K562 treated with DMSO at 1 percent for 4 hours (cell line): Measurements from ENCODE around the gene SIGLEC11. TPM values are rescaled to one million over a fixed set of nuclear protein-coding genes. Genes with fewer than 3 reads are reported as not detected.

Source experiments
- total RNA-seq: library from RNA; unstranded; fragments of 300-600 nt; gene quantifications from 2 replicates; pipeline ENCODE4 v1.2.3, GENCODE V29; 2022; ENCODE audit not compliant: insufficient read depth

SIGLEC11 gene
- not detected in 2 replicates for total RNA-seq

DNA sequence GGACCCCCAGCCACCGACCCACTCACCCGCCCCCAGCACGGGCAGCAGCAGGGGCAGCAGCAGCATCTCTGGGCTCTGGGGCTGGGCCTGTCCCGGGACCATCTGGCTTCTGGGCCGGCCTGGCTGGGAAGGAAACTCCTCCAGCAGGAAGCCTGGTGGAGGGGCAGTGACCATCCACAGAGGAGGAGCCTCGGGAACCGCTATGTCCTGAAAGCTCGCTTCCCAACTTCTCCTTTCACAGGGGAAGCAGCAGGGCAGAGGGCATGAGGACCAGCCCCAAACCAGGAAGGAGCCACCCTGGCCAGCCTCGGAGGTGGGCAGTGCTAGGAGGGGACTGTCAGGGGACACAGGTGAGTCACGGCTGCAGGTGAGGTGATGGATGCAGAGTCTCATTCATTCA, at the start of gene SIGLEC11:
Gene SIGLEC11, minus strand, starts transcription at position 193 of the 400 bp plus-strand sequence. Its CDS starts 91 bp downstream, at position 102.

GRCh38 chr19:49929121-49929610, 31.8 kb downstream of the SIGLEC11 start, which contains the start of the genes ATF5 and NUP62:
Gene ATF5 (plus strand): TSS chr19:49929205. CDS start chr19:49930851, 1,646 bp downstream.
Gene NUP62 (minus strand): TSS chr19:49929504. CDS start chr19:49909807, 19,697 bp downstream.

Other genes starting within 250 kb of the SIGLEC11 start
- 0.90 and 5.6 TPM in 2 replicates for gene TSKS, start 197.9 kb downstream of the SIGLEC11 start, total RNA-seq
- 115 and 120 TPM in 2 replicates for gene AP2A1, start 194.2 kb downstream of the SIGLEC11 start, total RNA-seq
- 6.1 and 8.6 TPM in 2 replicates for gene FUZ, start 147.9 kb downstream of the SIGLEC11 start, total RNA-seq
- gene MED25, start 142.9 kb downstream of the SIGLEC11 start, total RNA-seq: 69.4 and 83.8 TPM in 2 replicates
- gene PTOV1, start 110.0 kb downstream of the SIGLEC11 start, total RNA-seq: 179 and 225 TPM in 2 replicates
- 40.0 and 53.0 TPM in 2 replicates for gene PNKP, start 93.6 kb downstream of the SIGLEC11 start, total RNA-seq
- gene AKT1S1, start 83.8 kb downstream of the SIGLEC11 start, total RNA-seq: 57.2 and 59.0 TPM in 2 replicates
- gene TBC1D17, start 83.5 kb downstream of the SIGLEC11 start, total RNA-seq: 12.7 and 15.4 TPM in 2 replicates
- 0.91 and 2.2 TPM in 2 replicates for gene IL4I1, start 64.3 kb downstream of the SIGLEC11 start, total RNA-seq
- 761 and 891 TPM in 2 replicates for gene ATF5, start 32.0 kb downstream of the SIGLEC11 start, total RNA-seq
- gene NUP62, start 31.7 kb downstream of the SIGLEC11 start, total RNA-seq: 53.4 and 64.9 TPM in 2 replicates
- gene VRK3, start 64.2 kb upstream of the SIGLEC11 start, total RNA-seq: 54.3 and 54.6 TPM in 2 replicates
- gene ZNF473, start 64.8 kb upstream of the SIGLEC11 start, total RNA-seq: 8.5 and 9.6 TPM in 2 replicates
- not detected in 2 replicates for gene IZUMO2, start 202.1 kb upstream of the SIGLEC11 start, total RNA-seq
- 1.3 and 1.9 TPM in 2 replicates for gene MYH14, start 242.4 kb upstream of the SIGLEC11 start, total RNA-seq